ENCODE results near the gene LTO1.

- TF ChIP-seq CTCF (IDR thresholded peaks at IDR 0.05) (no peak), POLR2A (IDR thresholded peaks at IDR 0.05) (no peak)
Observed at GRCh38 chr11:69669486-69669885, 5.7 kb downstream of the LTO1 start.

All from lower leg skin (tissue), 3 donors.